ENCODE measurements around the gene TTC19. TPM values are rescaled to one million over a fixed set of nuclear protein-coding genes. Genes with fewer than 3 reads are reported as not detected.

TTC19 gene
- total and polyA plus RNA-seq, 2 of the 8 experiments (the other 6 are each of a cell fraction or from before 2014, with no cell fraction given): 11.8 to 55.0 TPM

- TF ChIP-seq, protein P1, sequence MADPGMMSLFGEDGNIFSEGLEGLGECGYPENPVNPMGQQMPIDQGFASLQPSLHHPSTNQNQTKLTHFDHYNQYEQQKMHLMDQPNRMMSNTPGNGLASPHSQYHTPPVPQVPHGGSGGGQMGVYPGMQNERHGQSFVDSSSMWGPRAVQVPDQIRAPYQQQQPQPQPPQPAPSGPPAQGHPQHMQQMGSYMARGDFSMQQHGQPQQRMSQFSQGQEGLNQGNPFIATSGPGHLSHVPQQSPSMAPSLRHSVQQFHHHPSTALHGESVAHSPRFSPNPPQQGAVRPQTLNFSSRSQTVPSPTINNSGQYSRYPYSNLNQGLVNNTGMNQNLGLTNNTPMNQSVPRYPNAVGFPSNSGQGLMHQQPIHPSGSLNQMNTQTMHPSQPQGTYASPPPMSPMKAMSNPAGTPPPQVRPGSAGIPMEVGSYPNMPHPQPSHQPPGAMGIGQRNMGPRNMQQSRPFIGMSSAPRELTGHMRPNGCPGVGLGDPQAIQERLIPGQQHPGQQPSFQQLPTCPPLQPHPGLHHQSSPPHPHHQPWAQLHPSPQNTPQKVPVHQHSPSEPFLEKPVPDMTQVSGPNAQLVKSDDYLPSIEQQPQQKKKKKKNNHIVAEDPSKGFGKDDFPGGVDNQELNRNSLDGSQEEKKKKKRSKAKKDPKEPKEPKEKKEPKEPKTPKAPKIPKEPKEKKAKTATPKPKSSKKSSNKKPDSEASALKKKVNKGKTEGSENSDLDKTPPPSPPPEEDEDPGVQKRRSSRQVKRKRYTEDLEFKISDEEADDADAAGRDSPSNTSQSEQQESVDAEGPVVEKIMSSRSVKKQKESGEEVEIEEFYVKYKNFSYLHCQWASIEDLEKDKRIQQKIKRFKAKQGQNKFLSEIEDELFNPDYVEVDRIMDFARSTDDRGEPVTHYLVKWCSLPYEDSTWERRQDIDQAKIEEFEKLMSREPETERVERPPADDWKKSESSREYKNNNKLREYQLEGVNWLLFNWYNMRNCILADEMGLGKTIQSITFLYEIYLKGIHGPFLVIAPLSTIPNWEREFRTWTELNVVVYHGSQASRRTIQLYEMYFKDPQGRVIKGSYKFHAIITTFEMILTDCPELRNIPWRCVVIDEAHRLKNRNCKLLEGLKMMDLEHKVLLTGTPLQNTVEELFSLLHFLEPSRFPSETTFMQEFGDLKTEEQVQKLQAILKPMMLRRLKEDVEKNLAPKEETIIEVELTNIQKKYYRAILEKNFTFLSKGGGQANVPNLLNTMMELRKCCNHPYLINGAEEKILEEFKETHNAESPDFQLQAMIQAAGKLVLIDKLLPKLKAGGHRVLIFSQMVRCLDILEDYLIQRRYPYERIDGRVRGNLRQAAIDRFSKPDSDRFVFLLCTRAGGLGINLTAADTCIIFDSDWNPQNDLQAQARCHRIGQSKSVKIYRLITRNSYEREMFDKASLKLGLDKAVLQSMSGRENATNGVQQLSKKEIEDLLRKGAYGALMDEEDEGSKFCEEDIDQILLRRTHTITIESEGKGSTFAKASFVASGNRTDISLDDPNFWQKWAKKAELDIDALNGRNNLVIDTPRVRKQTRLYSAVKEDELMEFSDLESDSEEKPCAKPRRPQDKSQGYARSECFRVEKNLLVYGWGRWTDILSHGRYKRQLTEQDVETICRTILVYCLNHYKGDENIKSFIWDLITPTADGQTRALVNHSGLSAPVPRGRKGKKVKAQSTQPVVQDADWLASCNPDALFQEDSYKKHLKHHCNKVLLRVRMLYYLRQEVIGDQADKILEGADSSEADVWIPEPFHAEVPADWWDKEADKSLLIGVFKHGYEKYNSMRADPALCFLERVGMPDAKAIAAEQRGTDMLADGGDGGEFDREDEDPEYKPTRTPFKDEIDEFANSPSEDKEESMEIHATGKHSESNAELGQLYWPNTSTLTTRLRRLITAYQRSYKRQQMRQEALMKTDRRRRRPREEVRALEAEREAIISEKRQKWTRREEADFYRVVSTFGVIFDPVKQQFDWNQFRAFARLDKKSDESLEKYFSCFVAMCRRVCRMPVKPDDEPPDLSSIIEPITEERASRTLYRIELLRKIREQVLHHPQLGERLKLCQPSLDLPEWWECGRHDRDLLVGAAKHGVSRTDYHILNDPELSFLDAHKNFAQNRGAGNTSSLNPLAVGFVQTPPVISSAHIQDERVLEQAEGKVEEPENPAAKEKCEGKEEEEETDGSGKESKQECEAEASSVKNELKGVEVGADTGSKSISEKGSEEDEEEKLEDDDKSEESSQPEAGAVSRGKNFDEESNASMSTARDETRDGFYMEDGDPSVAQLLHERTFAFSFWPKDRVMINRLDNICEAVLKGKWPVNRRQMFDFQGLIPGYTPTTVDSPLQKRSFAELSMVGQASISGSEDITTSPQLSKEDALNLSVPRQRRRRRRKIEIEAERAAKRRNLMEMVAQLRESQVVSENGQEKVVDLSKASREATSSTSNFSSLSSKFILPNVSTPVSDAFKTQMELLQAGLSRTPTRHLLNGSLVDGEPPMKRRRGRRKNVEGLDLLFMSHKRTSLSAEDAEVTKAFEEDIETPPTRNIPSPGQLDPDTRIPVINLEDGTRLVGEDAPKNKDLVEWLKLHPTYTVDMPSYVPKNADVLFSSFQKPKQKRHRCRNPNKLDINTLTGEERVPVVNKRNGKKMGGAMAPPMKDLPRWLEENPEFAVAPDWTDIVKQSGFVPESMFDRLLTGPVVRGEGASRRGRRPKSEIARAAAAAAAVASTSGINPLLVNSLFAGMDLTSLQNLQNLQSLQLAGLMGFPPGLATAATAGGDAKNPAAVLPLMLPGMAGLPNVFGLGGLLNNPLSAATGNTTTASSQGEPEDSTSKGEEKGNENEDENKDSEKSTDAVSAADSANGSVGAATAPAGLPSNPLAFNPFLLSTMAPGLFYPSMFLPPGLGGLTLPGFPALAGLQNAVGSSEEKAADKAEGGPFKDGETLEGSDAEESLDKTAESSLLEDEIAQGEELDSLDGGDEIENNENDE (IDR thresholded peaks at IDR 0.05; ENCODE audit: insufficient replicate concordance, low read length): peak; percentile 16
- TF ChIP-seq EP300 (IDR thresholded peaks at IDR 0.05; ENCODE audit: borderline replicate concordance in 1 of 2, low read depth in 2 of 2, low read length in 2 of 2) (peak in 1 of 2 experiments; percentile 67; a peak in 1 of 3 replicates), CHD2 (IDR thresholded peaks at IDR 0.05; ENCODE audit: low read length) (no peak), RAD21 (IDR thresholded peaks at IDR 0.05 in 1 of 2, conservative IDR thresholded peaks at IDR 0.05 in 1 of 2; ENCODE audit: low read depth in 2 of 2, low read length in 2 of 2) (0 out of 4 replicates have a peak, but pooled peaks have one; percentile 2 to 8), GABPA (IDR thresholded peaks at IDR 0.05; ENCODE audit: borderline replicate concordance, insufficient read depth, low read length) (0 out of 2 replicates have a peak, but pooled peaks have one; percentile 5), SP1 (IDR thresholded peaks at IDR 0.05; ENCODE audit: low read depth, low read length) (0 out of 2 replicates have a peak, but pooled peaks have one; percentile 35), CHD1 (IDR thresholded peaks at IDR 0.05; ENCODE audit: low read depth, low read length) (no peak), TBP (IDR thresholded peaks at IDR 0.05; ENCODE audit: low read depth, low read length) (peak; percentile 44; the same call in 1 of the 2 replicates)
These were observed 33.3 kb upstream of the TTC19 start (continued) for GRCh38 chr17:15966183-15966878.

Measured in H1 (cell line).